Nucleus accumbens (tissue), 56 donors: Measurements from ENCODE around the gene DCP2.

ENCODE experiments used
- DNase-seq, 56 donors: peaks; one replicate each; lab custom pipeline; 2025; lab: John Stamatoyannopoulos, UW

Gene DCP2

DNA sequence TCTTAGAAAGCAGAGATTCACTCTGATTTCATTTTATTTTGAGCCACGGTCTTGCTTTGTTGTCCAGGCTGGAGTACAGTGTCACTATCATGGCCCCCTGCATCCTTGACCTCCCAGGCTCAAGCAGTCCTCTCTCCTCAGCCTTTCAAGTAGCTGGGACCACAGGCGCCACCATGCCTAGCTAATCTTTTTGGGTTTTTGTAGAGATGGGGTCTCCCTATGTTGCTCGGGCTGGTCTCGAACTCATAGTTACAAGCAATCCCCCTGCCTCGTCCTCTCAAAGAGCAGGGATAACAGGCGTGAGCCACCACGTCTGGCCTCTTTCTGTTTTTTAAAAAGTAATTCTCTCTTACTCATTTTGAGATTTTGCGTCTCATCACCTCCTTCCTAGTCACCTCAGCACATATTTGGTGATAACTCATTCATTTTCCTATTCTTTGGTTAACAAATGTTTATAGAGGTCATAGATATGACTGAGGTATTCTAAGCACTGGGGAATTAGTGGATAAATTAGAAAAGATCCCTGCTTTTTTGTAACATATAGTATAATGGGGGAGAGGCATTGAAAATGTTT lies 10.8 kb upstream of the DCP2 start:
- DNase-seq: no peak

GRCh38 chr5:112967520-112968083 lies 9.0 kb upstream of the DCP2 start:
- DNase-seq: no peak

DNA sequence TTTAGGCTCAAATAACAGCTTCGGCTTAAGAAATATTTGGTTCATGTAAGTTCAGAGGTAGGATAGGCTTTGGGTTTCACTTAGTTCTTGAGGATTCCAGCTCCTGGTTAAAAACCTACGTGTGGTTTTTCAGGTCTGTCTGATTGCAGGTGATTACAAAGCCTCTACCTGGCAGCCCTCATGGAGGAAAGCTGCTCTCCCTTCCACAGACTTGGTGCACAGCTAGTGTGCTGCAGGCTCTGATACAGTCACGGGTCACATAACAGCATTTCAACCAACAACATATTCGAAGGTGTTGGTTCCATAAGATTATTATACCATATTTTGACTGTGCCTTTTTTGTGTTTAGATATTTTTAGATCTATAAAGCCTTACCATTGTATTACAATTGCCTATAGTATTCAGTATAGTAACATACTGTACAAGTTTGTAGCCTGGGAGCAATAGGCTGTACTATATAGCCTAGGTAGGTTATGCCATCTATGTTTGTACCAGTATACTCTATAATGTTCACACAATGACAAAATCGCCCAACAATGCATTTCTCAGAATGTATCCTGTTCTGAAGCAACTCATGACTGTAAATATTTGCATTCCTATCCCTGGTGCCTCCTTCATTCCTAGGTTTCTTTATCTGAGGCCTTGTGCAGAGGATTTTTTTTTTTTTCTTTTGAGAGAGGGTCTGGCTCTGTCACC lies 8.0 kb upstream of the DCP2 start:
- no peak for DNase-seq

DNA sequence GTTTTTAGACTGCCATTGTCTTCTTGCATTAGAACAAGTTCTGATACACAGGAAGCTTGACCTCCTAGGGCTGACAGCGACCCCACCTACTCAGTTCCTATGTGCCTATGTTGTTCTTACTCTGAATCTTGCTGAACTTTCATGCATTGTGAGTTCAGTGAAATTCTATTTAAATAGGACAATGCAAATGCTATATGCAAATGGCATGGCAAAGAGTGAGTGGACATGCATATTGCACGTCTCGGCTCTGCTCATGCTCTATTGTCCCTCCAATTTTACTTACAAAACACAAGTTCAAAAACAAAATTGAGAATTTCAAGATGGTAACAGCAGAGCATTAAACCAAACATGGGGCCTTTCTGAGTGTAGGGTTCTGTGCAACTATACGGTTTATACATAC lies 5.3 kb upstream of the DCP2 start:
- no peak for DNase-seq

- DNase-seq: no peak
Observed at GRCh38 chr5:112973036-112973435, 3.6 kb upstream of the DCP2 start.

GRCh38 chr5:112973904-112974303 lies 2.7 kb upstream of the DCP2 start:
- no peak for DNase-seq

- DNase-seq: no peak
Observed at GRCh38 chr5:112974901-112975300, 1.7 kb upstream of the DCP2 start.

DNA sequence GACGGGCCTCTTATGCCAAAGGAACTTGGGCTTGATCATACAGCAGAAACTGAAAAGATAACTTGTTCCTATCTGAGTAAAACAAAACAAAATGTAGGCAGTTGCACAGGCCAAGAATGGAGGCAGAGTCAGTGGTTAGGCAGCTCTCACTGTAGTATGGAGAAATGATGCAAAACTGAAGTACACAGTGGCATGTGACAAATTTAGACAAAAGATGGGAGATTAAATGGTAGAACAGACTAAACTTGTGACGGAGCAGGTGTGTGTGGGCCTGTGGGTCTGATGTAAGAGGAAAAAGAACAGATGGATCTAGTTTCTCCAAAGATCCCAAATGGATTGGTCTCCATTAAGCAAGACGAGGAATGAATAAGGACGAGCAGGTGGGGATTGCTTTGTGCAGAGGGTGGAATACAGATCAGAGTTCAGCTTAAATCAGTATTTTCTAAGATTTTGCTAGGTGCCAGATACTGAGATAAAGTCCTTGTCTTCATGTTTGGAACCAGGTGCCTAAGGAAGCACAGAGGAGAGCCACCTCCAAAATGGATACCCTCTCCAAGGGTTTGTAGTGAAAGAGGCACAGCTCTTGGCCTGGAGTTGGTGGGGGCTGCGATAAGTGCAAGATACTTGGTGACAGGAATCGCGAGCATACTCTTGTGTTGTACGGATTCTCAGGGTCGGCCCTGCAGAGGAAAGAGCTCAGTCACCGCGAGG lies 722 bp upstream of the DCP2 start:
- DNase-seq: no peak

GRCh38 chr5:112977440-112977861 lies 853 bp downstream of the DCP2 start:
- peak in 1 of 56 donors; percentile 42 for DNase-seq

DNA sequence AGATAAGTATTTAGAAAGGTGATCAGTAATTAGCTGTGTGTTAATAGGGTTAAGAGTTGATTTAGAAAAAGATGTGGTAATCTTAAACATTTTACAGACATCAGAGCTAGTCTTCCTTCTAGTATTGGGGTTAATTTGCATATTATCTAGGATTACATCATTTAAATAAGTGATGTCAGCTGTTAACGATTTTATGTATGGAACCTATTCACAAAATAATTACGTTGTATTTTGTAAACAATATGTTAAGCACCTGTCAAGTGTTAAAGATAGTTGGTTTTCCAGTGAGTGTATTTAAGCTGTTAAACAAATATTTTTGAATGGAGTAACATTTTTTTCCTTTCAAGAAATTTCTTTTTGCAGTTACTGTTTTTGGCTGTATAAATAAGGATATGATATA lies 2.2 kb downstream of the DCP2 start:
- no peak for DNase-seq

- DNase-seq: no peak
Observed at GRCh38 chr5:112979723-112980122, 3.1 kb downstream of the DCP2 start.

DNA sequence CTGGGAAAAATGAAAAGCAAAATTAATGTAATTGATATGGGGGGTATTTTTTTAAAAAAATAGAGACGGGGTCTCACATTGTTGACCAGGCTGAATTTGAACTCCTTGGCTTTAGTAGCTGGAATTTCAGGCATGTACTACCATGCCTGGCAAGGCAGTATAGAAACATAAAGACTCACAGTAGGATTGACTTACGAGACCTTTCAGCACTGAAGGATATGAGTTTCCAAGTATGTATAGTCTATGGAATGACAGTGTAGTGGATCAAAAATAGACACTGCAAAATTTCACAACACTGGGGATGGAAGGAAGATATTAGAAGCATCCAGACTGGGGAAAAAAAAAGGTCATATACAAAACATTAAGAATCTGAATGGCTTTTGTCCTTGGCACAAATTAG lies 6.8 kb downstream of the DCP2 start:
- DNase-seq: no peak

GRCh38 chr5:112986224-112986623 lies 9.6 kb downstream of the DCP2 start:
- DNase-seq: no peak

- peak in 50 of 56 donors; percentile 0 to 85 (median 30) for DNase-seq
Observed at GRCh38 chr5:112995764-112996618, 19.4 kb downstream of the DCP2 start.

DNA sequence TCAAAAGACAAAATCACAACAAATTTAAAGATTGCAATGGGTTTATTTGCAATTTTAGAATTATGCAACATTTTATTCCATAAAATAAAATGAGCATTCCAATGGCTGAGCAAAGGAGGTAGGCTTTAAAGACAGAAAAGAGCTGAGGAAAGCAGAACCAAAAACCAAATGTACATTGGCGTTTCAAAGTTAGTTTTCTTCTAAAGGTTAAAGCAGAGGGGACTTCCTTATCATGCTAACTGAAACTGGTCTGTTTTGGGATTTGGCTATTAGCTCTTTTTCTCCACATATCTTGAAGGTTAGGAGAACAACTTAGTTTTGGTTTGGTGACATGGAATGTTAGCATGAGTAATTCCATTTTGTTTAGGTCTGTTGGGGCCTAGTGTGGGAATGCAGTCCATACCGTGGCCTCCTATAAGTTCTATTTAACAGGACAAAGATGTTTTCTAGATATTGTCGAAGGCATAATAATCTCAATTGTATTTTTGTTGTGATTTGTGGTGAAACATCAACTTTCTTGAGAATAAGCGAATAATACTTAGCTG lies 20.3 kb downstream of the DCP2 start:
- DNase-seq: no peak

GRCh38 chr5:112998296-112998695 lies 21.7 kb downstream of the DCP2 start:
- DNase-seq: no peak

DNA sequence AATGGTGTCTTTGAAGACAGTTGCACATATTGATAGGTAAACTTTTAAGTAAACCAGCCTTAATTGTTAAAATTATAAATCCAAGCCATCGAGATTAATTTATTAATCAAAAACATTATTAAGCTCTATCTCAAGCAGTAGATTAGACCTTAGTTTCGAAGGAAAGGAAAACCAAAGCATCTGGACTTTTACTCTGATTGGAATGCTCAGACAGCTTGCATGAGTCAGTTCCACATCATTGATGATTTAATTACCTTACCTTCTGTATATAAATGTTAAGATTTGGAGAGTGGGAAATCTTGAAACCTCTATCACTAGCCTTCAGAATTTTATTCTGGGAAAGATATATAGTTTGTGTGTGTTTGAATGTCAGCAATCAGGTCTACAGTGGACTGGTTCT lies 23.9 kb downstream of the DCP2 start:
- no peak for DNase-seq

DNA sequence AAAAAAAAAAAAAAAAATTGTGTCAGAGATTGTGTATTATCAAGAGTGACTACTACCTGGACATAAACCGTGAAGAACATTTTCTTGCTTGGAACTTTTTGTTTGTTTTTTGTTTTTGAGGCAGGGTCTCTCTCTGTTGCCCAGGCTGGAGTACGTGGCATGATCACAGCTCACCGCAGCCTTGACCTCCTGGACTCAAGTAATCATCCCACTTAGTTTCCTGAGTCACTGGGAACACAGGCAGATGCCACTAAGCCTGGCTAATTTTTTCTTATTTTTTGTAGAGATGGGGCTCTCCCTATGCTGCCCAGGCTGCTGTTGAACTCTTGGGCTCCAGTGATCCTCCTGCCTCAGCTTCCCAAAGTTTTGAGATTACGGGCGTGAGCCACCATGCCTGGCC lies 25.8 kb downstream of the DCP2 start:
- DNase-seq: no peak

GRCh38 chr5:113003763-113004162 lies 27.2 kb downstream of the DCP2 start:
- DNase-seq: no peak

- no peak for DNase-seq
Observed at GRCh38 chr5:113005454-113005853, 28.9 kb downstream of the DCP2 start.
